Loucy (cell line): ENCODE measurements around the gene RSPO4.
"Not testable (repeated sequence)": the region's sequence is repeated elsewhere in the genome, so short reads cannot be mapped to it uniquely, and the experiment has no call there.

ENCODE experiments used
- H2AFZ ChIP-seq: fragments of 200-600 bp; sonication (generic); 2 replicates; pipeline ENCODE4 v1.6.0; 2016; ENCODE audit warnings: antibody characterized with exemption, mild to moderate bottlenecking, low read length, moderate library complexity
- H3F3A ChIP-seq: fragments of 200-600 bp; 2 replicates; pipeline ENCODE4 v1.6.0; 2016; ENCODE audit warnings: antibody characterized with exemption, low read depth, mild to moderate bottlenecking
- H3K27me3 ChIP-seq: fragments of 200-600 bp; sonication (generic); 2 replicates; pipeline ENCODE4 v1.6.1; 2014; ENCODE audit warnings: low read length, mild to moderate bottlenecking; ENCODE audit not compliant: insufficient read depth, poor library complexity, severe bottlenecking
- H3K36me3 ChIP-seq: fragments of 200-600 bp; sonication (generic); 2 replicates; pipeline ENCODE4 v1.6.1; 2016; ENCODE audit warnings: low read length; ENCODE audit not compliant: insufficient read depth
- H3K4me1 ChIP-seq: fragments of 200-600 bp; sonication (generic); 2 replicates; pipeline ENCODE4 v1.5.1; 2014; ENCODE audit warnings: low read length, mild to moderate bottlenecking; ENCODE audit not compliant: insufficient read depth, poor library complexity, severe bottlenecking
- H3K4me2 ChIP-seq: fragments of 200-600 bp; sonication (generic); 2 replicates; pipeline ENCODE4 v1.6.0; 2014; ENCODE audit warnings: antibody characterized with exemption, low read length, low read depth, mild to moderate bottlenecking; ENCODE audit not compliant: poor library complexity, severe bottlenecking
- H3K4me3 ChIP-seq: fragments of 200-600 bp; sonication (generic); 2 replicates; pipeline ENCODE4 v1.5.1; 2014; ENCODE audit warnings: low read length, mild to moderate bottlenecking, mixed read lengths; ENCODE audit not compliant: poor library complexity, severe bottlenecking
- H3K79me2 ChIP-seq: fragments of 200-600 bp; sonication (generic); 2 replicates; pipeline ENCODE4 v1.6.1; 2014; ENCODE audit warnings: low read length; ENCODE audit not compliant: insufficient read depth
- H3K9ac ChIP-seq: fragments of 200-600 bp; sonication (generic); 2 replicates; pipeline ENCODE4 v1.6.0; 2014; ENCODE audit warnings: mild to moderate bottlenecking, low read depth, low read length, moderate library complexity; ENCODE audit not compliant: poor library complexity, severe bottlenecking
- H3K9me2 ChIP-seq: fragments of 200-600 bp; sonication (generic); replicated peaks from 2 replicates; pipeline ENCODE4 v1.6.1; 2016; ENCODE audit warnings: low read depth, low read length, mixed read lengths
- H3K9me3 ChIP-seq: fragments of 200-600 bp; sonication (generic); 2 replicates; pipeline ENCODE4 v1.6.1; 2014; ENCODE audit warnings: mild to moderate bottlenecking, antibody characterized with exemption, low read length, low read depth; ENCODE audit not compliant: insufficient read depth
- H4K20me1 ChIP-seq: fragments of 200-600 bp; sonication (generic); 2 replicates; pipeline ENCODE4 v1.6.0; 2014; ENCODE audit warnings: antibody characterized with exemption, low read length, mild to moderate bottlenecking; ENCODE audit not compliant: insufficient read depth, poor library complexity, severe bottlenecking
- CTCF ChIP-seq: fragments of 200-600 bp; sonication (generic); conservative IDR thresholded peaks from 2 replicates; pipeline ENCODE4 v1.5.1; 2014; ENCODE audit warnings: mild to moderate bottlenecking, antibody characterized with exemption, low read length
- EZH2phosphoT487 ChIP-seq: fragments of 200-600 bp; IDR thresholded peaks from 2 replicates; pipeline ENCODE4 v1.6.1; 2018; ENCODE audit warnings: antibody characterized with exemption, mild to moderate bottlenecking, moderate library complexity, borderline replicate concordance

Gene RSPO4

GRCh38 chr20:987677-988076 is 14.4 kb downstream of the RSPO4 start:
- Histone ChIP-seq H4K20me1 (no peaks in the 10 kb centered on the region), H3K79me2 (no peaks in the 10 kb centered on the region), H3K9me3 (no peaks in the 10 kb centered on the region)

GRCh38 chr20:986733-987355 is 15.3 kb downstream of the RSPO4 start:
- peak overlapping the region; percentile 1; the same call in 1 of the 2 replicates for H2AFZ ChIP-seq
- H4K20me1 ChIP-seq: no peaks in the 10 kb centered on the region
- no peaks in the 10 kb centered on the region for H3K36me3 ChIP-seq
- peaks cover 8% of the 10 kb centered on the region for H3K4me1 ChIP-seq
- no peaks in the 10 kb centered on the region for H3K9me2 ChIP-seq
- H3K4me2 ChIP-seq: peak overlapping the region; percentile 25
- TF ChIP-seq CTCF: no peak
- TF ChIP-seq EZH2phosphoT487: no peak
- H3F3A ChIP-seq: no peaks in the 10 kb centered on the region
- no peaks in the 10 kb centered on the region for H3K79me2 ChIP-seq
- H3K9me3 ChIP-seq: no peaks in the 10 kb centered on the region
- H3K27me3 ChIP-seq: no peaks in the 10 kb centered on the region
- H3K4me3 ChIP-seq: no peak overlapping the region
- H3K9ac ChIP-seq: no peak overlapping the region

More at GRCh38 chr20:987677-988076, 14.4 kb downstream of the RSPO4 start:
- no peaks in the 10 kb centered on the region for H3F3A ChIP-seq
- H3K9me2 ChIP-seq: no peaks in the 10 kb centered on the region
- no peak overlapping the region for H3K9ac ChIP-seq
- no peak overlapping the region for H3K4me3 ChIP-seq
- H3K27me3 ChIP-seq: no peaks in the 10 kb centered on the region
- no peak overlapping the region for H2AFZ ChIP-seq
- H3K4me2 ChIP-seq: no peak overlapping the region
- no peaks in the 10 kb centered on the region for H3K36me3 ChIP-seq
- peaks cover 8% of the 10 kb centered on the region for H3K4me1 ChIP-seq
- TF ChIP-seq EZH2phosphoT487: no peak
- TF ChIP-seq CTCF: no peak

- H3K4me1 ChIP-seq, H3K27me3 ChIP-seq, H3K4me3 ChIP-seq, H3F3A ChIP-seq, H4K20me1 ChIP-seq, H3K36me3 ChIP-seq, H3K9ac ChIP-seq, H3K4me2 ChIP-seq, H3K79me2 ChIP-seq, H3K9me3 ChIP-seq, H3K9me2 ChIP-seq, H2AFZ ChIP-seq: not testable (repeated sequence)
These were observed 17.1 kb downstream of the RSPO4 start for GRCh38 chr20:984994-985393.

GRCh38 chr20:982754-983153 is 19.4 kb downstream of the RSPO4 start:
- no peak overlapping the region for H3K4me2 ChIP-seq
- H3K36me3 ChIP-seq: no peaks in the 10 kb centered on the region

More at GRCh38 chr20:982754-983153, 19.4 kb downstream of the RSPO4 start:
- Histone ChIP-seq H3K9me2 (no peaks in the 10 kb centered on the region), H3K27me3 (no peaks in the 10 kb centered on the region), H3K4me1 (peaks cover 8% of the 10 kb centered on the region), H3K9me3 (no peaks in the 10 kb centered on the region), H3K4me3 (no peak overlapping the region), H3F3A (no peaks in the 10 kb centered on the region), H4K20me1 (no peaks in the 10 kb centered on the region), H3K9ac (no peak overlapping the region), H2AFZ (no peak overlapping the region), H3K79me2 (no peaks in the 10 kb centered on the region)
- TF ChIP-seq CTCF (no peak), EZH2phosphoT487 (no peak)
